Measurements from ENCODE around the gene DNAH11. TPM values are rescaled to one million over a fixed set of nuclear protein-coding genes. Genes with fewer than 3 reads are reported as not detected.

Gene DNAH11
- total RNA-seq, 1 experiment from 2014 or later, result 0.39 TPM

DNA sequence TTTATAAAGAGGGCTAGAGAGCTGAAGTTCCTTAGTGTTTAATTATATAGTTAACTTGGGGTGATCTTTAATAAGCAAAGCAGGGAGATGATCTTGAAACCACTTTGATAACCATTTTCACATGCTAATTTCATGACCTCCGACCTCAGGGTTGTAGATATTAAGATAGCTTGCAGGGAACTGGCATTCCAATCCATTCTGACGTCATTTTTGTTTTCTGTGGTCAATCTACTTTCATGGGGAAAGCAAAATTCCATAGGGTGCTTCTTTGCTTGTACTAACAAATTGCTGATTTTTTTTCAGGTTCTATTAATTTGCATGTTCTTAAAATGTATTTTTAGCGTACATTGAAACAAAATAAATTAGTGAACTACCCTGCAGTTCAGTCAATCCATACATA is 263.5 kb downstream of the DNAH11 start:
- H3K27ac ChIP-seq (ENCODE audit: low read depth, low read length), result no peak overlapping the region
- H3K4me3 ChIP-seq (replicated peaks in 1 of 2; ENCODE audit: low read depth in 1 of 2, low read length in 2 of 2), result no peak overlapping the region
- ChIA-PET RAD21 (ENCODE audit: low non-redundant PET in 1 of 2, low total read pairs in 2 of 2, uncharacterized antibody in 2 of 2, unreplicated experiment in 2 of 2) (no interaction called here), POLR2A (no interaction called here), CTCF (no interaction called here)
- no peak overlapping the region for H2AFZ ChIP-seq (ENCODE audit: low read depth, low read length, poor library complexity, severe bottlenecking)
- H3K9me2 ChIP-seq (ENCODE audit: insufficient read depth), result no peaks in the 10 kb centered on the region
- no peak for TF ChIP-seq CBX3 (IDR thresholded peaks at IDR 0.05; ENCODE audit: low read depth)
- TF ChIP-seq, protein P1, sequence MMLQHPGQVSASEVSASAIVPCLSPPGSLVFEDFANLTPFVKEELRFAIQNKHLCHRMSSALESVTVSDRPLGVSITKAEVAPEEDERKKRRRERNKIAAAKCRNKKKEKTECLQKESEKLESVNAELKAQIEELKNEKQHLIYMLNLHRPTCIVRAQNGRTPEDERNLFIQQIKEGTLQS (IDR thresholded peaks at IDR 0.05), result no peak
- TF ChIP-seq ZNF274 (IDR thresholded peaks at IDR 0.05; ENCODE audit: low read depth, low read length), result no peak
- no peak for TF ChIP-seq POLR2A (IDR thresholded peaks at IDR 0.05; ENCODE audit: borderline replicate concordance, extremely low read depth, insufficient read depth, insufficient read length)
- no peak for TF ChIP-seq SP1 (IDR thresholded peaks at IDR 0.05; ENCODE audit: low read depth)
- no peak for TF ChIP-seq EZH2 (IDR thresholded peaks at IDR 0.05)
- no peak for TF ChIP-seq SIN3A (IDR thresholded peaks at IDR 0.05; ENCODE audit: low read depth)
- no peak for TF ChIP-seq FOSL1 (IDR thresholded peaks at IDR 0.05; ENCODE audit: low read depth)
- TF ChIP-seq TCF7L2 (IDR thresholded peaks at IDR 0.05; ENCODE audit: borderline replicate concordance, extremely low read depth, insufficient read depth, insufficient read length), result no peak
- no peak for TF ChIP-seq JUND (IDR thresholded peaks at IDR 0.05)
- TF ChIP-seq POLR2AphosphoS5 (IDR thresholded peaks at IDR 0.05; ENCODE audit: low read depth, low read length), result no peak
- TF ChIP-seq CEBPB (IDR thresholded peaks at IDR 0.05; ENCODE audit: low read depth), result no peak
- TF ChIP-seq ZFX (IDR thresholded peaks at IDR 0.05), result no peak
- no peak for TF ChIP-seq YY1 (IDR thresholded peaks at IDR 0.05; ENCODE audit: extremely low read depth, insufficient replicate concordance, low read depth, low read length)
- TF ChIP-seq EGR1 (IDR thresholded peaks at IDR 0.05; ENCODE audit: low read depth), result no peak
- no peaks in the 10 kb centered on the region for H4K20me1 ChIP-seq (ENCODE audit: insufficient read depth)
- H3K4me2 ChIP-seq (ENCODE audit: low read length), result no peak overlapping the region
- ATAC-seq, result no peak
- DNase-seq (ENCODE audit: low read depth, low spot score), result no peak
- intact Hi-C loops (cut with micrococcal nuclease), result no loop called here
- H3K79me2 ChIP-seq (ENCODE audit: insufficient read depth, low read length), result no peaks in the 10 kb centered on the region
- H3K4me1 ChIP-seq (ENCODE audit: control insufficient read depth in 1 of 2, insufficient read depth in 2 of 2, low read length in 2 of 2), result no peaks in the 10 kb centered on the region
- H3K36me3 ChIP-seq (ENCODE audit: control insufficient read depth in 1 of 2, insufficient read depth in 2 of 2, low read length in 2 of 2), result no peaks in the 10 kb centered on the region
- no peak overlapping the region for H3K9ac ChIP-seq (ENCODE audit: low read length)
- no peaks in the 10 kb centered on the region for H3K9me3 ChIP-seq (ENCODE audit: control insufficient read depth in 1 of 2, insufficient read depth in 1 of 2, low read depth in 1 of 2, low read length in 2 of 2)
- no TSS peak for BruUV-seq (replicated peaks)
- 0 out of 2 replicates have a peak, but pooled peaks cover 5% of the 10 kb centered on the region for H3K27me3 ChIP-seq (ENCODE audit: insufficient read depth, low read length)

Data from HCT116 (cell line).